ENCODE measurements around the gene FAM107A. TPM values are rescaled to one million over a fixed set of nuclear protein-coding genes. Genes with fewer than 3 reads are reported as not detected.

The FAM107A gene
- total and polyA plus RNA-seq, 2 of the 13 experiments (the other 11 are each of a cell fraction or from before 2014, with no cell fraction given) = not detected

GRCh38 chr3:58585005-58585786, 8.0 kb upstream of the FAM107A start (continued):
- TF ChIP-seq ZNF264 (CRISPR knock-in tag; IDR thresholded peaks at IDR 0.05) = no peak
- peak; percentile 53; the same call in 1 of the 2 replicates for TF ChIP-seq ZNF768 (CRISPR knock-in tag; IDR thresholded peaks at IDR 0.05)
- no peak for TF ChIP-seq TOPORS (CRISPR knock-in tag; IDR thresholded peaks at IDR 0.05)
- TF ChIP-seq ZNF615 (CRISPR knock-in tag; IDR thresholded peaks at IDR 0.05; ENCODE audit: borderline replicate concordance) = no peak
- TF ChIP-seq GABPB1 (CRISPR knock-in tag; IDR thresholded peaks at IDR 0.05) = peak; percentile 56; the same call in 1 of the 2 replicates
- no peak for TF ChIP-seq ZNF484 (CRISPR knock-in tag; IDR thresholded peaks at IDR 0.05; ENCODE audit: borderline replicate concordance, low read depth)
- TF ChIP-seq MTA3 (CRISPR knock-in tag; IDR thresholded peaks at IDR 0.05) = no peak
- TF ChIP-seq ZNF891 (CRISPR knock-in tag; IDR thresholded peaks at IDR 0.05) = no peak
- no peak for TF ChIP-seq MBNL3 (CRISPR knock-in tag; conservative IDR thresholded peaks at IDR 0.05)
- TF ChIP-seq, protein P1, sequence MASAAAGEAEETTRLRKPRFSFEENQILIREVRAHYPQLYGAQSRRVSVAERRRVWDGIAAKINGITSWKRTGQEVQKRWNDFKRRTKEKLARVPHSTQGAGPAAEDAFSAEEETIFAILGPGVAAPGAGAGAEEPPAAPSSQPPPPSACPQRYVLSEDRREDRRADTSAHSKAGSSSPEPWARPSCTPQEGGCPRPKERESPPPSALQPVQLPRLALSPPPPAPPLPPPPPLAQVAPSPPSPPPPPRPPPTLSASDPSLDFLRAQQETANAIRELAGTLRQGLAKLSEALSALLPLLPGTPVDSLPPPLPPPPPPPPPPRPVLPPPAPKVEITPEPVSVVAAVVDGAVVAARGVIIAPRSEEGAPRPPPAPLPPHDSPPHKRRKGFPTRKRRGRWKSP (CRISPR knock-in tag; IDR thresholded peaks at IDR 0.05) = no peak
- TF ChIP-seq CENPT (CRISPR knock-in tag; IDR thresholded peaks at IDR 0.05; ENCODE audit: low read depth) = no peak
- no peak for TF ChIP-seq ZNF468 (CRISPR knock-in tag; IDR thresholded peaks at IDR 0.05)
- TF ChIP-seq MTA1 (CRISPR knock-in tag; IDR thresholded peaks at IDR 0.05; ENCODE audit: borderline replicate concordance) = peak; percentile 39; the same call in 1 of the 2 replicates
- TF ChIP-seq NCOA2 (CRISPR knock-in tag; IDR thresholded peaks at IDR 0.05) = no peak
- TF ChIP-seq ZNF766 (CRISPR knock-in tag; IDR thresholded peaks at IDR 0.05; ENCODE audit: borderline replicate concordance) = 0 out of 2 replicates have a peak, but pooled peaks have one; percentile 57
- TF ChIP-seq ZNF556 (CRISPR knock-in tag; IDR thresholded peaks at IDR 0.05; ENCODE audit: borderline replicate concordance) = no peak
- 0 out of 2 replicates have a peak, but pooled peaks have one; percentile 46 for TF ChIP-seq ZNF274 (CRISPR knock-in tag; IDR thresholded peaks at IDR 0.05)
- TF ChIP-seq ZNF574 (CRISPR knock-in tag; IDR thresholded peaks at IDR 0.05) = peak; percentile 57; the same call in 1 of the 2 replicates
- peak; percentile 52; the same call in 1 of the 2 replicates for TF ChIP-seq SP4 (CRISPR knock-in tag; IDR thresholded peaks at IDR 0.05)
- no peak for TF ChIP-seq RELA (CRISPR knock-in tag; IDR thresholded peaks at IDR 0.05)
- no peak for TF ChIP-seq HES4 (CRISPR knock-in tag; IDR thresholded peaks at IDR 0.05; ENCODE audit: borderline replicate concordance)
- TF ChIP-seq FOSL1 (CRISPR knock-in tag; IDR thresholded peaks at IDR 0.05; ENCODE audit: borderline replicate concordance) = no peak
- TF ChIP-seq ZNF660 (CRISPR knock-in tag; IDR thresholded peaks at IDR 0.05; ENCODE audit: borderline replicate concordance, low read depth) = no peak
- TF ChIP-seq ZNF234 (CRISPR knock-in tag; conservative IDR thresholded peaks at IDR 0.05) = no peak
- TF ChIP-seq ZNF17 (CRISPR knock-in tag; IDR thresholded peaks at IDR 0.05) = no peak
- TF ChIP-seq ZMYM3 (CRISPR knock-in tag; IDR thresholded peaks at IDR 0.05) = 0 out of 2 replicates have a peak, but pooled peaks have one; percentile 8
- TF ChIP-seq MEIS2 (CRISPR knock-in tag; IDR thresholded peaks at IDR 0.05) = 0 out of 2 replicates have a peak, but pooled peaks have one; percentile 15
- TF ChIP-seq SNAPC2 (CRISPR knock-in tag; IDR thresholded peaks at IDR 0.05) = no peak
- TF ChIP-seq ZNF263 (CRISPR knock-in tag; IDR thresholded peaks at IDR 0.05) = 0 out of 2 replicates have a peak, but pooled peaks have one; percentile 33

Data from HepG2 (cell line).